GM18870 (cell line): ENCODE measurements around the gene ARSB.
"Not testable (repeated sequence)": the region's sequence is repeated elsewhere in the genome, so short reads cannot be mapped to it uniquely, and the experiment has no call there.

Experiments
- ATAC-seq: cut with Tn5 transposase; IDR thresholded peaks from one replicate; pipeline ENCODE4 v1.9.1; 2021; ENCODE audit warnings: moderate library complexity; ENCODE audit not compliant: unreplicated experiment

Gene ARSB

GRCh38 chr5:78785454-78785853 is 199.7 kb downstream of the ARSB start:
- ATAC-seq = no peak

GRCh38 chr5:78783434-78784130 is 201.5 kb downstream of the ARSB start:
- no peak for ATAC-seq

- ATAC-seq = no peak
Observed at GRCh38 chr5:78782728-78783127, 202.4 kb downstream of the ARSB start.

GRCh38 chr5:78781611-78782286 is 203.4 kb downstream of the ARSB start:
- ATAC-seq = no peak

- no peak for ATAC-seq
Observed at GRCh38 chr5:78779771-78780616, 205.1 kb downstream of the ARSB start.

GRCh38 chr5:78779262-78779661 is 205.8 kb downstream of the ARSB start:
- ATAC-seq = no peak

- ATAC-seq = no peak
Observed at GRCh38 chr5:78778538-78778937, 206.6 kb downstream of the ARSB start.

GRCh38 chr5:78777901-78778300 is 207.2 kb downstream of the ARSB start:
- ATAC-seq = no peak

GRCh38 chr5:78776637-78777036 is 208.5 kb downstream of the ARSB start:
- no peak for ATAC-seq

- no peak for ATAC-seq
Observed at GRCh38 chr5:78773655-78774054, 211.5 kb downstream of the ARSB start.

- no peak for ATAC-seq
Observed at GRCh38 chr5:78771260-78772205, 213.6 kb downstream of the ARSB start.

- ATAC-seq = no peak
Observed at GRCh38 chr5:78768781-78769380, 216.2 kb downstream of the ARSB start.

GRCh38 chr5:78766412-78766762 is 218.7 kb downstream of the ARSB start:
- no peak for ATAC-seq

- no peak for ATAC-seq
Observed at GRCh38 chr5:78765756-78766411, 219.2 kb downstream of the ARSB start.

- no peak for ATAC-seq
Observed at GRCh38 chr5:78765116-78765515, 220.0 kb downstream of the ARSB start.

GRCh38 chr5:78763659-78764189 is 221.4 kb downstream of the ARSB start:
- no peak for ATAC-seq

GRCh38 chr5:78762743-78763142 is 222.4 kb downstream of the ARSB start:
- ATAC-seq = not testable (repeated sequence)

- no peak for ATAC-seq
Observed at GRCh38 chr5:78761840-78762239, 223.3 kb downstream of the ARSB start.

GRCh38 chr5:78760770-78761169 is 224.3 kb downstream of the ARSB start:
- ATAC-seq = no peak

GRCh38 chr5:78760366-78760765 is 224.7 kb downstream of the ARSB start:
- ATAC-seq = no peak
